Panc1 (cell line): ENCODE measurements around the gene TNS4. TPM values are rescaled to one million over a fixed set of nuclear protein-coding genes. Genes with fewer than 3 reads are reported as not detected.

Source experiments
- ATAC-seq: fragments of 200-7000 bp; cut with Tn5 transposase; 2 replicates; pipeline ENCODE4 v1.9.1; 2020; ENCODE audit warnings: mild to moderate bottlenecking, moderate library complexity
- BruUV-seq: library from RNA; stranded (reverse); fragments of 400-500 nt; replicated peaks from 2 replicates; lab custom pipeline; 2021; lab: Mats Ljungman, UMichigan
- CTCF ChIA-PET: fragments of 300-600 bp; sonication (Branson Sonifier 250); formaldehyde crosslinking; loops from one replicate; lab custom pipeline; 2022; ENCODE audit warnings: antibody characterized with exemption; lab: Charles Lee
- POLR2A ChIA-PET: fragments of 300-600 bp; sonication (Branson Sonifier 250); formaldehyde crosslinking; loops from one replicate; lab custom pipeline; 2022; ENCODE audit warnings: antibody characterized with exemption; lab: Charles Lee
- DNase-seq: peaks from one replicate; pipeline ENCODE4 v3.0.0-alpha.2; 2010; ENCODE audit warnings: low read depth, low spot score
- H3K27ac ChIP-seq: 2 replicates; pipeline ENCODE4 v1.5.1; 2011; ENCODE audit warnings: mild to moderate bottlenecking, low read length, inconsistent platforms
- H3K27me3 ChIP-seq: fragments of 200-500 bp; sonication (Bioruptor generic); 2 replicates; pipeline ENCODE4 v1.6.0; 2014; ENCODE audit warnings: low read length, inconsistent platforms; ENCODE audit not compliant: control insufficient read depth, insufficient read depth
- H3K36me3 ChIP-seq: fragments of 200-500 bp; sonication (Bioruptor generic); 2 replicates; pipeline ENCODE4 v1.5.1; 2014; ENCODE audit warnings: inconsistent platforms, mild to moderate bottlenecking, low read length, moderate library complexity; ENCODE audit not compliant: control insufficient read depth, insufficient read depth
- H3K4me1 ChIP-seq: 2 replicates; pipeline ENCODE4 v1.5.1; 2011; ENCODE audit warnings: inconsistent platforms, mild to moderate bottlenecking, low read length, moderate library complexity; ENCODE audit not compliant: control insufficient read depth, insufficient read depth
- H3K4me3 ChIP-seq, 2 experiments: 2 replicates each; pipeline ENCODE4 v1.5.1; 2011 to 2012; ENCODE audit warnings: low read depth in 2 of 2, low read length in 2 of 2, mild to moderate bottlenecking in 2 of 2, inconsistent platforms in 1 of 2, moderate library complexity in 1 of 2
- H3K9me3 ChIP-seq: fragments of 200-500 bp; sonication (Bioruptor generic); 2 replicates; pipeline ENCODE4 v1.5.1; 2014; ENCODE audit warnings: low read depth, mild to moderate bottlenecking, inconsistent platforms, low read length, moderate library complexity; ENCODE audit not compliant: control insufficient read depth, insufficient read depth
- CTCF ChIP-seq: fragments of 450-650 bp; IDR thresholded peaks from 2 replicates; pipeline ENCODE4 v1.5.1; 2017; ENCODE audit warnings: mild to moderate bottlenecking
- POLR2AphosphoS5 ChIP-seq: IDR thresholded peaks from 2 replicates; pipeline ENCODE4 v1.6.1; 2012; ENCODE audit warnings: mild to moderate bottlenecking, low read depth, low read length, moderate library complexity
- SIN3A ChIP-seq: IDR thresholded peaks from 2 replicates; pipeline ENCODE4 v1.6.1; 2012; ENCODE audit warnings: low read depth, mild to moderate bottlenecking, low read length, moderate library complexity, borderline replicate concordance; ENCODE audit not compliant: insufficient read depth
- TCF7L2 ChIP-seq: IDR thresholded peaks from 2 replicates; pipeline ENCODE4 v1.6.1; 2011; ENCODE audit warnings: mild to moderate bottlenecking, low read depth, low read length, inconsistent platforms
- in situ Hi-C: cut with HindIII; loops from 2 replicates; pipeline ENCODE4 v1.10.0; 2016; ENCODE audit warnings: low sequenced_read_pairs, low pct_unique_long_range_greater_than_20kb
- intact Hi-C: fragments of 100-400 bp; cut with micrococcal nuclease; formaldehyde crosslinking; loops from one replicate; pipeline ENCODE4 v1.10.0; 2022; ENCODE audit not compliant: unreplicated experiment
- total RNA-seq: library from RNA; stranded (reverse); gene quantifications from one replicate; pipeline ENCODE4 v1.2.1, GENCODE V29; 2021; ENCODE audit not compliant: unreplicated experiment
- TF ChIP-seq, protein P1 (sequence below), 2 experiments: IDR thresholded peaks; 2 replicates each; pipeline ENCODE4 v1.6.1; 2011 to 2012; ENCODE audit warnings: low read depth in 2 of 2, control low read depth in 1 of 2, low read length in 1 of 2, mild to moderate bottlenecking in 1 of 2, moderate library complexity in 1 of 2; ENCODE audit not compliant: insufficient read depth in 1 of 2

The TNS4 gene
- total RNA-seq, 1 experiment from 2014 or later, result not detected

GRCh38 chr17:40545660-40546059 is 44.2 kb upstream of the TNS4 start:
- Histone ChIP-seq H3K9me3 (no peaks in the 10 kb centered on the region), H3K27me3 (no peaks in the 10 kb centered on the region), H3K4me3 (no peak overlapping the region), H3K36me3 (no peaks in the 10 kb centered on the region), H3K4me1 (peaks cover 12% of the 10 kb centered on the region), H3K27ac (no peak overlapping the region)
- intact Hi-C loops (no loop called here), in situ Hi-C loops (no loop called here)
- ATAC-seq (no peak), DNase-seq (no peak)
- TF ChIP-seq SIN3A (no peak), POLR2AphosphoS5 (no peak), TCF7L2 (no peak), CTCF (no peak)
- TF ChIP-seq, protein P1, sequence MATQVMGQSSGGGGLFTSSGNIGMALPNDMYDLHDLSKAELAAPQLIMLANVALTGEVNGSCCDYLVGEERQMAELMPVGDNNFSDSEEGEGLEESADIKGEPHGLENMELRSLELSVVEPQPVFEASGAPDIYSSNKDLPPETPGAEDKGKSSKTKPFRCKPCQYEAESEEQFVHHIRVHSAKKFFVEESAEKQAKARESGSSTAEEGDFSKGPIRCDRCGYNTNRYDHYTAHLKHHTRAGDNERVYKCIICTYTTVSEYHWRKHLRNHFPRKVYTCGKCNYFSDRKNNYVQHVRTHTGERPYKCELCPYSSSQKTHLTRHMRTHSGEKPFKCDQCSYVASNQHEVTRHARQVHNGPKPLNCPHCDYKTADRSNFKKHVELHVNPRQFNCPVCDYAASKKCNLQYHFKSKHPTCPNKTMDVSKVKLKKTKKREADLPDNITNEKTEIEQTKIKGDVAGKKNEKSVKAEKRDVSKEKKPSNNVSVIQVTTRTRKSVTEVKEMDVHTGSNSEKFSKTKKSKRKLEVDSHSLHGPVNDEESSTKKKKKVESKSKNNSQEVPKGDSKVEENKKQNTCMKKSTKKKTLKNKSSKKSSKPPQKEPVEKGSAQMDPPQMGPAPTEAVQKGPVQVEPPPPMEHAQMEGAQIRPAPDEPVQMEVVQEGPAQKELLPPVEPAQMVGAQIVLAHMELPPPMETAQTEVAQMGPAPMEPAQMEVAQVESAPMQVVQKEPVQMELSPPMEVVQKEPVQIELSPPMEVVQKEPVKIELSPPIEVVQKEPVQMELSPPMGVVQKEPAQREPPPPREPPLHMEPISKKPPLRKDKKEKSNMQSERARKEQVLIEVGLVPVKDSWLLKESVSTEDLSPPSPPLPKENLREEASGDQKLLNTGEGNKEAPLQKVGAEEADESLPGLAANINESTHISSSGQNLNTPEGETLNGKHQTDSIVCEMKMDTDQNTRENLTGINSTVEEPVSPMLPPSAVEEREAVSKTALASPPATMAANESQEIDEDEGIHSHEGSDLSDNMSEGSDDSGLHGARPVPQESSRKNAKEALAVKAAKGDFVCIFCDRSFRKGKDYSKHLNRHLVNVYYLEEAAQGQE (IDR thresholded peaks at IDR 0.05; ENCODE audit: insufficient read depth in 1 of 2, low read depth in 2 of 2, low read length in 1 of 2), result no peak
- POLR2A ChIA-PET, result no interaction called here
- CTCF ChIA-PET, result no interaction called here
- BruUV-seq, result no TSS peak

- DNase-seq (no peak), ATAC-seq (0 out of 2 replicates have a peak, but pooled peaks have one; percentile 31)
- ChIA-PET CTCF (interaction anchor here (0.5 kb wide), 1 partner anchor 1063 kb away, joined by 5 read pairs; no protein-coding TSS in a partner anchor), POLR2A (interaction anchor here (0.5 to 0.6 kb wide), 2 partner anchors 12 to 20 kb away, joined by 3 to 4 read pairs; no protein-coding TSS in a partner anchor)
- TF ChIP-seq, protein P1 (IDR thresholded peaks at IDR 0.05; ENCODE audit: insufficient read depth in 1 of 2, low read depth in 2 of 2, low read length in 1 of 2), result no peak
- TF ChIP-seq CTCF (no peak), POLR2AphosphoS5 (no peak), SIN3A (no peak), TCF7L2 (no peak)
- intact Hi-C loops (no loop called here), in situ Hi-C loops (no loop called here)
- Histone ChIP-seq H3K4me1 (no peaks in the 10 kb centered on the region), H3K4me3 (no peak overlapping the region), H3K9me3 (no peaks in the 10 kb centered on the region), H3K27me3 (no peaks in the 10 kb centered on the region), H3K36me3 (no peaks in the 10 kb centered on the region), H3K27ac (no peak overlapping the region)
- BruUV-seq, result no TSS peak
Observed at GRCh38 chr17:40542558-40543411, 41.4 kb upstream of the TNS4 start.
